ENCODE data around the gene FXYD2.

DNA sequence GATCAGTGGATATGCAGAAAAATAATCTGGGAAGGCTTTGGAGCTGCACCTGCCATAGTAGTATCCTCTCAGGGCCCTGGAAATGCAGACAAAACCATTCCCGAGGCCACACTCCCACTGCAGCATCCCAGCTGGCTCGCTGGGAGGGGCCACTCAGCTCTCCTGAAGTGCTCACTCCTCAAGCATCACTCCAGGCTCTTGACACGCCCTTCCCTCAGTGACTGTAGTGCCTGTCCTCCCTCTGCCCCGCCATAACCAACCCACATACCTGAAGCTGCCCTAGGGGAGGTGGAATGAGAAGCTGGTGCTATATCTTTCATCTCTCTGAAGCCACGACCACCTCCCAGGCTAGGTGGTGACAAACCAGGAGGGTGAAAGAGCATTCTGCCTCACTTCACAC lies 32.3 kb downstream of the FXYD2 start:
- no peak for TF ChIP-seq EZH2 (IDR thresholded peaks at IDR 0.05; ENCODE audit: insufficient read depth, low read length)
- TF ChIP-seq, protein P1, sequence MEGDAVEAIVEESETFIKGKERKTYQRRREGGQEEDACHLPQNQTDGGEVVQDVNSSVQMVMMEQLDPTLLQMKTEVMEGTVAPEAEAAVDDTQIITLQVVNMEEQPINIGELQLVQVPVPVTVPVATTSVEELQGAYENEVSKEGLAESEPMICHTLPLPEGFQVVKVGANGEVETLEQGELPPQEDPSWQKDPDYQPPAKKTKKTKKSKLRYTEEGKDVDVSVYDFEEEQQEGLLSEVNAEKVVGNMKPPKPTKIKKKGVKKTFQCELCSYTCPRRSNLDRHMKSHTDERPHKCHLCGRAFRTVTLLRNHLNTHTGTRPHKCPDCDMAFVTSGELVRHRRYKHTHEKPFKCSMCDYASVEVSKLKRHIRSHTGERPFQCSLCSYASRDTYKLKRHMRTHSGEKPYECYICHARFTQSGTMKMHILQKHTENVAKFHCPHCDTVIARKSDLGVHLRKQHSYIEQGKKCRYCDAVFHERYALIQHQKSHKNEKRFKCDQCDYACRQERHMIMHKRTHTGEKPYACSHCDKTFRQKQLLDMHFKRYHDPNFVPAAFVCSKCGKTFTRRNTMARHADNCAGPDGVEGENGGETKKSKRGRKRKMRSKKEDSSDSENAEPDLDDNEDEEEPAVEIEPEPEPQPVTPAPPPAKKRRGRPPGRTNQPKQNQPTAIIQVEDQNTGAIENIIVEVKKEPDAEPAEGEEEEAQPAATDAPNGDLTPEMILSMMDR (IDR thresholded peaks at IDR 0.05; ENCODE audit: insufficient read depth, low read depth, low read length), result no peak
